ENCODE data around the gene SEMA5B. TPM values are rescaled to one million over a fixed set of nuclear protein-coding genes. Genes with fewer than 3 reads are reported as not detected.

Gene SEMA5B
- total RNA-seq, 6 donors from 2014 or later, result 0.33 to 0.71 (median 0.65) TPM; not detected in 2

DNA sequence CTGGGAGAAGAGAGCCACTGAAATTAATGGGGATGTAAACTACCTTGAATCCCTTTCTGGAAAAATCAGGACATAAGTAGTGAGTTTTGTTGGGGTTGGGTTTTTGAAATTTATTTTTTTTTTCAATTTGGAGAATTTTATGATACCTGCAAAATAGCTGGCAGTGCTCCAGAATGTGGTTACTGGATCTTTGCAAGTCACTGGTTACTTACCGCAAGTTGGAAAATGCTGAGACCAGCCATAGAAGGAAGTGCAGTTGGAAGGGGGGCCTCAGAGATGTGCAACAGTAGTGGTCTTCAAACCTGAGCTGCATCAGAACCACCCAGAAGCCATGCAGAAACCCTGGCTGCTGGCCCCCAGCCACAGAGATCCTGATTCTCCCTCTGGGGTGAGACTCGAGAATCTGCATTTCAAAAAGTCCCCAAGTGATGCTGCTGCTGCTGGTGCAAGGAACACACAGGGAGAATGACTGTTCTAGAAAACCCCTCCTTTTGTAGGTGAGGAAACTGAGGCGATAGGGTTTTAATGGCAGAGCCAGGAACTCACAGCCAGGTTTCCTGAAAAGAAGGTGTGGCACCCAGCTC lies 39.7 kb downstream of the SEMA5B start:
- TF ChIP-seq, protein P1, sequence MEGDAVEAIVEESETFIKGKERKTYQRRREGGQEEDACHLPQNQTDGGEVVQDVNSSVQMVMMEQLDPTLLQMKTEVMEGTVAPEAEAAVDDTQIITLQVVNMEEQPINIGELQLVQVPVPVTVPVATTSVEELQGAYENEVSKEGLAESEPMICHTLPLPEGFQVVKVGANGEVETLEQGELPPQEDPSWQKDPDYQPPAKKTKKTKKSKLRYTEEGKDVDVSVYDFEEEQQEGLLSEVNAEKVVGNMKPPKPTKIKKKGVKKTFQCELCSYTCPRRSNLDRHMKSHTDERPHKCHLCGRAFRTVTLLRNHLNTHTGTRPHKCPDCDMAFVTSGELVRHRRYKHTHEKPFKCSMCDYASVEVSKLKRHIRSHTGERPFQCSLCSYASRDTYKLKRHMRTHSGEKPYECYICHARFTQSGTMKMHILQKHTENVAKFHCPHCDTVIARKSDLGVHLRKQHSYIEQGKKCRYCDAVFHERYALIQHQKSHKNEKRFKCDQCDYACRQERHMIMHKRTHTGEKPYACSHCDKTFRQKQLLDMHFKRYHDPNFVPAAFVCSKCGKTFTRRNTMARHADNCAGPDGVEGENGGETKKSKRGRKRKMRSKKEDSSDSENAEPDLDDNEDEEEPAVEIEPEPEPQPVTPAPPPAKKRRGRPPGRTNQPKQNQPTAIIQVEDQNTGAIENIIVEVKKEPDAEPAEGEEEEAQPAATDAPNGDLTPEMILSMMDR (IDR thresholded peaks at IDR 0.05), result no peak
- TF ChIP-seq EP300 (IDR thresholded peaks at IDR 0.05) (no peak), POLR2AphosphoS5 (IDR thresholded peaks at IDR 0.05) (no peak), POLR2A (IDR thresholded peaks at IDR 0.05) (no peak)
- 70 to 71% methylated on average over 3 of the region's 3 CpGs for WGBS, 2 donors
- no peak for ATAC-seq (ENCODE audit: low FRiP score in 2 of 2)

DNA sequence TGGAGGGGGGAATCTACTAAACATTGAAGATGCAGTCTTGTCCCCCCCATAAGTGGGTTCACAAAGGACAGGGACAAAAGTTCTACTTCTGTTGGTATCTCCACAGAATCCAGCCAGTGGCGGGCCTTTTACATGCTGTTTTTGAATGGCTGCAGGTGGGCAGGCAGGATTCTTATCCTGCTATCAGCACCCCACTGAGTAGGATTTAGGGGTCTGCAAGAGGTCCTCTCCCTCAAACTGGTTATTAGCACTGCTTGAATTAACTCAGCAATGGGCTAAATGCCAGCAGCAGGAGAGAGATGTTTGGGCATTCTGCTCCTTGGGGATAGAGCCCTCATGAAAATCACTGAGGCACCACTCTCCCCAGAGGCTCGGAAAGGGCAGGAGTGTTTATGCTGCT lies 40.3 kb downstream of the SEMA5B start:
- WGBS, 2 donors, result 93 to 100% methylated on average over 1 to 2 of the region's 2 CpGs
- H3K27me3 ChIP-seq, result no peaks in the 10 kb centered on the region
- DNase-seq (no peak), ATAC-seq (ENCODE audit: low FRiP score in 2 of 2) (no peak)
- TF ChIP-seq POLR2AphosphoS5 (IDR thresholded peaks at IDR 0.05), result no peak
- no peak for TF ChIP-seq POLR2A (IDR thresholded peaks at IDR 0.05)
- TF ChIP-seq, protein P1 (IDR thresholded peaks at IDR 0.05), result no peak
- TF ChIP-seq EP300 (IDR thresholded peaks at IDR 0.05), result no peak
- no peak overlapping the region for H3K4me3 ChIP-seq
- no peak overlapping the region for H3K27ac ChIP-seq
- H3K9me3 ChIP-seq, result no peaks in the 10 kb centered on the region
- H3K4me1 ChIP-seq, result peaks cover 8 to 11% (median 8%) of the 10 kb centered on the region in 4 donors
- no peaks in the 10 kb centered on the region for H3K36me3 ChIP-seq

More for the DNA sequence above, 39.7 kb downstream of the SEMA5B start:
- Histone ChIP-seq H3K9me3 (no peaks in the 10 kb centered on the region), H3K4me3 (no peak overlapping the region), H3K27me3 (no peaks in the 10 kb centered on the region), H3K36me3 (no peaks in the 10 kb centered on the region), H3K4me1 (peaks cover 2 to 5% (median 3%) of the 10 kb centered on the region in 4 donors), H3K27ac (no peak overlapping the region)
- DNase-seq, result no peak

DNA sequence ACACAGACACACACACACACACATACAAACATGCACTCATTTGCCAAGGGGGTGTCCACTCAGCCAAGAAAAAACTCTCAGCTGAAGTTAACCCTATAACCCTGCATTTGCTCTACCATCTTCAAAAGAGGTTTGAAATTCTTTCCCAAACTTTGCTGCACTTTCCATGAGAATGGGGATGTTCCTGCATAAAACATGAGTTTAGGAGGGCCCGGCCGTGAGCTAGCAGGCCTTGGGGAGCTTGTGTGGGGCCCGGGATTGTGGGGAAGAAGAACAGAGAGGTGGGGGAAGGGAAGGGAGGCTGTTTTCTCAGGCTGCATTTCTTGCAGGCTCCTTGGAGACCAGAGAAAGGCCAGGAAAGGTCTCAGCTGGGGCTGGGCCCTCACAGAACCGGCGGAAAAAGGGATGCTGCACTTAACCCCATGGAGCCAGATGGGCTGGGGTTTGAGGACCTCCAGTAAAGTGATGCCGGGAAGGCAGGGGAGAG lies 40.8 kb downstream of the SEMA5B start:
- ATAC-seq (ENCODE audit: low FRiP score in 2 of 2) (no peak), DNase-seq (no peak)
- H3K27me3 ChIP-seq, result no peaks in the 10 kb centered on the region
- H3K4me3 ChIP-seq, result no peak overlapping the region
- no peaks in the 10 kb centered on the region for H3K36me3 ChIP-seq
- no peaks in the 10 kb centered on the region for H3K9me3 ChIP-seq
- TF ChIP-seq POLR2A (IDR thresholded peaks at IDR 0.05), result no peak
- TF ChIP-seq EP300 (IDR thresholded peaks at IDR 0.05), result no peak
- TF ChIP-seq, protein P1 (IDR thresholded peaks at IDR 0.05), result no peak
- TF ChIP-seq POLR2AphosphoS5 (IDR thresholded peaks at IDR 0.05), result no peak
- peaks cover 10 to 13% (median 11%) of the 10 kb centered on the region in 4 donors for H3K4me1 ChIP-seq
- WGBS, 2 donors, result 67 to 73% methylated on average over 6 of the region's 6 CpGs
- no peak overlapping the region for H3K27ac ChIP-seq

DNA sequence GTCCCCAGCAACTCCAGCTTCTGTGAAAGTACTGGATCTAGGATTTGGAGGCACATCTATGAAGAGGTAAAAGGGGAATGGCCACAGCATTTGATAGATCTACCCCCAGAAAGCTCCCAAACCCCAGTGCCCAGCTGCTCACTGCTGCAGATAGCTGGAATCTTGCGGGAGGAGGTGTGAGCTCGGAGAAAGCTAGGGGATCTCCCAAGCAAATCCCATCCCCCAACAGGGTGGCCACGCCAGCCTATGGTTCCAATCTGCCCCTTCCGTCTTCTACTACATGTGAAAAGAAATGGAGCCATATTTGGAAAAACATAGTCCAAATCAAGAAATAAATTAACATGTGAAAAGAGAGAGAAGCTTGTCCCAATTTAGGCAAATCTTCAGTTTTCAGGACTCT lies 42.0 kb downstream of the SEMA5B start:
- Histone ChIP-seq H3K27ac (no peak overlapping the region), H3K9me3 (no peaks in the 10 kb centered on the region), H3K4me1 (peaks cover 10 to 15% (median 11%) of the 10 kb centered on the region in 4 donors), H3K36me3 (no peaks in the 10 kb centered on the region), H3K27me3 (no peaks in the 10 kb centered on the region), H3K4me3 (no peak overlapping the region)
- DNase-seq, result no peak
- 92 to 96% methylated on average over 4 of the region's 4 CpGs for WGBS, 2 donors
- no peak for ATAC-seq (ENCODE audit: low FRiP score in 2 of 2)
- no peak for TF ChIP-seq POLR2AphosphoS5 (IDR thresholded peaks at IDR 0.05)
- TF ChIP-seq, protein P1 (IDR thresholded peaks at IDR 0.05), result no peak
- TF ChIP-seq POLR2A (IDR thresholded peaks at IDR 0.05), result no peak
- TF ChIP-seq EP300 (IDR thresholded peaks at IDR 0.05), result no peak

DNA sequence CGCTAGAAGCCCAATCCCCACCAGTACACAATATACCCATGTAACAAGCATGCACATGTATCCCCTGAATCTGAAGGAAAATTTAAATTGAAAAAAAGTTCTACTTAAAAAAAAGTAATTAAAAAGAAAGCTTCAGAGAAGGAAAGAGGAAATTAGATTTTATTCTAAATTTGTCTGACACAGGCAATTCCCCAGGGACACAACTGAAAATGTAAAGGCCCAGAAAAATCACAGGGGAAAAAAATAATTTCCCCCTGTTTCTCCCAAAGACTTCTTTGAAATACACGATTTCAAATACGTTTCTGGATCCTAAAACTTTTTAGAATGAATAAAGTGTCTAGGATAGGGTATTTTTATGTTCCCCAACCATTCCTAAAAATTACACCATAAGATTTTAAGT lies 42.9 kb downstream of the SEMA5B start:
- TF ChIP-seq EP300 (IDR thresholded peaks at IDR 0.05), result no peak
- Histone ChIP-seq H3K27ac (no peak overlapping the region), H3K27me3 (no peaks in the 10 kb centered on the region), H3K9me3 (no peaks in the 10 kb centered on the region), H3K36me3 (no peaks in the 10 kb centered on the region), H3K4me3 (no peak overlapping the region), H3K4me1 (peaks cover 10 to 15% (median 11%) of the 10 kb centered on the region in 4 donors)
- DNase-seq (no peak), ATAC-seq (ENCODE audit: low FRiP score in 2 of 2) (no peak)
- 91 to 92% methylated on average over 3 of the region's 3 CpGs for WGBS, 2 donors
